NCI-H460 (cell line): Measurements from ENCODE around the gene CHRNA7. TPM values are rescaled to one million over a fixed set of nuclear protein-coding genes. Genes with fewer than 3 reads are reported as not detected.

ENCODE experiments used
- DNase-seq: peaks from one replicate; pipeline ENCODE4 v3.0.0-alpha.2; 2016; ENCODE audit warnings: low read depth; ENCODE audit errors: extremely low read depth
- total RNA-seq: library from RNA; depleted of rRNA; stranded (reverse); fragments of >200 nt; shearing (Covaris generic); gene quantifications from 2 replicates; pipeline ENCODE4 v1.2.3, GENCODE V29; 2014

The CHRNA7 gene
- total RNA-seq, 1 experiment from 2014 or later = 2.9 TPM

DNA sequence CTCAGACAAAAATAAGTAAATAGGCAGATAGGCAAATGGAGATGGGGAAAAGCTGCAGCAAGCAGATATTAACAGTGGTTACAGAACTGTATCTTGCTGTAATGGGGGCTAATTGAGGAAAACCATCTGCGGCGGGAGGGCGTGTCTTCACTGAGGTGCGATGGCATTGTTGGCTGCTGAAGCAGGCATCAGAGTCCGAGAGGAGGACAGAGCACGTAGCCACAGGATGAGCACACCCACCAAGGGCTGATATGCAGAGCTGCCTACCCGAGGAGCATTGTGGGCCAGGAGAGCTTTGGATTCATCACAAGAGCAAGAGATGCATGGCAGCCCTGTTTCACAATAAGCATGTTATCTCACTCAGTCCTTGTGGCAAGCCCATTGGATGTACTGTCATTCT lies 30.4 kb downstream of the CHRNA7 start:
- DNase-seq = no peak

DNA sequence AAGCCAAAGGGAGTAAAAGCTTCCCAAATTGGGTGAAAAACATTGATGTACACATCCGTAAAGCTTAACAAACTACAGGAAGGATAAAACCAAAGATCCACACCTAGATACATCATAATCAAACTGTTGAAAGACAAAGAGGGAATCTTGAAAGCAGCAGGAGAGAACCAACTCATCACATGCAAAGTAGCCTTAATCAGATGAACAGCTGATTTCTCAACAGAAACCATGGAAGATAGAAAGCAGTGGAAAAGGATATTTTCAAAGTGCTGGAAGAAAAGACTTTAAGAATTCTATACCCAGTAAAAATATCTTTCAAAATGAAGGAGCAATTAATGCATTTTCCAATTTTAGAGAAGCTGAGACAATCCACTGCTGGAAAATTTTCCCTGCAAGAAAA lies 36.8 kb downstream of the CHRNA7 start:
- DNase-seq = no peak

DNA sequence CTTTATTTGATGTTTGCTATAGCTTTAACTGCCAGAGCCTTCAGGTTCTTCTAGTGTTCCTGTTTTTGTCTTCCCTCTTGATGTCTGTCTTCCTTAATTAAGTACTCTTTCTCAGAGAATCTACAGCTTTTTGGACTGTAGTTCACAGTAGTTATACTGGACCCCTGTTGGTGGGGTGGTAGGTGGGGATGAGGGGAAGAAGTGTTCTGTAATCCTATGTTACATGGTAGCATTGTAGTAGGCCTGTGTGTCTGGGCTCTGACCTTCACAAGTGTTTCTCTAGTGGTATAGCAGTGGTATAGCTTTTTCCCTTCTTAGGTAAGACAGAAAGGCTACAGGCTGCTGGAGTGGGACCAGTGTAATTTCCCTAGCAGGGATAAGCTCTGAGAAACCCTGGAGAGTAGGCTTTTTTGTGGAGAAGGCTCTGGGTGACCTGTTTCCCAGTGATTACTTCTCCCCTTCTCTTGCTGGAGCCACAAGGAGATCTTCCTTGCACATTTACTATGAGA lies 59.6 kb downstream of the CHRNA7 start:
- DNase-seq = no peak

DNA sequence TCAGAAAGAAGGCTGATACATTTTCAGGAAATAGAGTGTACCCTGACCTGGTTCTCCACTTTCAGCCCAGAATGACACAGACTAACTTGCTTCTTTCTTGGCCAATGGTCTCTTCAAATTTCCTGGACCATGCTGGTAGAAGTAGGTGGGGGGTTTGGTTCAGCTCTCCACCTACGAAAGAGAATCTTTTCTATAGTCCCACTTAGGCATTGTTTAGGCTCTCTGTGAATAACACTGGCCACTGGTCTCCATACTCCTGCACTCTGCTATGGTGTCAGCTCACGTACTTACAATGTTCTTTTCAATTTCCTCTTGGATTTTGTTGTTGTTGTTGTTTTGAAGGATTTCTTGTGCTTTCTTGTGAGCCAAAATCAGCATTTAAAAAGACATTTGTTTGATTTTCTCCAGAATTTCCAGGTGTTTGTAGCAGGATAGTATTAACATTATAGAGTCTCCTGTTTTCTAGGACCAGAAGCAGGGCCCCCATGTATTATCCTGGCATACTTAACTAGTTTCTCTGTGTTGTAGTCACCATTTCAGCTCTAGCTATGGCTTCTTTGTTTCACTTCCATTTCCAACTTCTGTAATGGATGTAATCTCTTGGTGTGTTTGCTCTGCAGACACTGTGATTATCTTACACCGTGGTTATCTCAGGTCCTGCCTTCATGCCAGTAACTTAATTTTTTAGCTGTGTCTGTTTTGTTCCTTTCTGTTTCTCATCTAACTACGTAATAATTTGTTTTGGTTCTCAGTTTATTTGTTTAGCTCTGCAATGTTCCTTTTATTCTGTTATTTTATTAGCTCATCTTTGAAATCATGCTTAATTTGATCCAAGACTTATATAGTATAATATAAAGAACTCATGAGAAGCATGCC lies 61.4 kb downstream of the CHRNA7 start:
- no peak for DNase-seq

- no peak for DNase-seq
Measured at GRCh38 chr15:32096213-32096612, 65.9 kb downstream of the CHRNA7 start.

- no peak for DNase-seq
Measured at GRCh38 chr15:32096916-32097617, 66.8 kb downstream of the CHRNA7 start.

GRCh38 chr15:32098033-32098432 lies 67.7 kb downstream of the CHRNA7 start:
- DNase-seq = no peak

DNA sequence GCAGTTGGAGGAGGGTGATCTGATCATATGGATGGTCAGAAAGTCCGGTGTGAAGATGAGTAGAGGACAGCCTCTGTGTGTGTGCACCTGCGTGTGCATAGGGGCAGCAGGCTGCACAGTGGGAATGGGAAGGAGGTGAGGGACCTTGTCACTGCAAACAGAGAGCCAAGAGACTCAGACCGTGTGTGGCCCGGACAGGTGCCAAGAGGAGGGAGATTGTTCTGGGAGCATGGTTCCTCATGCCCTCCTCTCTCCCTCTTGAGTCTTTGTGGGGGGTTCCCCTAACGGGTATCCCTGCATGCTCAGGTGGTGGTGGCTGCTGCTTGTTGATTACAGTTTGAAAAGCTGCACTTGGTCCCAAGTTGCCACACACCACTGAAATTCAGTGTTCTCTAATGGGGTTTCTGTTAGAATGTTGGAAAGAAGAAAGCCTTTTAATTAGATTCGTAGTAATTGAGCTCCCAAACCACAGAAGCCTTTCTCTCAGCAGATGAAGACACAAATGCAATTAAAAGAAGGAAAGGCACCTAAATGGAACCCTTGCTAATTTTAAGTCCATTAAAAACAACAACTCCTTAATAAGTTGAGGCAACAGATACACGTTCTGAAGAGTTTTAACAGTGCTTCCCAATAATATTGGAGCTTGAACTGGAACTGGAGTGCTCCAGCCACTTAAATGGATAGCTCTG lies 68.9 kb downstream of the CHRNA7 start:
- DNase-seq = no peak

DNA sequence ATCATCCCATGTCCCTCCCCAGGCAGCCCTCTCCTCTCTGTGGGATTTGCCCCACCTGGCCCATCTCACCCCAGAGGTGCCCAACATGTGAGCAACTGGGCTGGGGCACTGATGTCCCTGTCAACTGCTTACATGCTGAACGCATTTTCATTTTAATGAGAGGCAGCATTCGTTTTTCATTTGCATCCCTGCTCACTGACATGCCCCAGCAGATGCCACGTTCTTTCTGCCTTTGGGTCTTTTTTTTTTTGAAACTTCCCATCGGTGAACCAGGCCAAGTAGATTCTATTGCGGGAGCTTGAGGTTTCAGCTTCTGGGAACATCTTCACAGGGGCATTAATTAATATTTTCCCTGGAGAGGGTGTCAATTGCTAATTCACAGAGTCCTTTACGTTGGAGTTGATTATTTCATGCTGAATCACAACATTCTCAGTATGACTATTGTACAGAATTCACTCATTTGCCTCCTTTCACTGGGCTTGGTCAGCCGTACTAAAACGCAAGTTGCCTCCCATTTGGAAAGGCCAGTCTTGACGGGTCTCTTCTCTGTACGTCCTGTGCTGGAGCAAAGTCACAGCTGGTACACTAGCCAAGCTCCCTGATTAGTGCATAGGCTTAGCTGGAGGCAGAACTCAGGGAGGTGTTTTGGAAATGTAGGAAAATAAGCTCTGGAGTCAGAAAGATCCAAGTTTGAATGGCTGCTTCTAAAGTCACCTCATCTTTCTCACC lies 69.8 kb downstream of the CHRNA7 start:
- DNase-seq = no peak

DNA sequence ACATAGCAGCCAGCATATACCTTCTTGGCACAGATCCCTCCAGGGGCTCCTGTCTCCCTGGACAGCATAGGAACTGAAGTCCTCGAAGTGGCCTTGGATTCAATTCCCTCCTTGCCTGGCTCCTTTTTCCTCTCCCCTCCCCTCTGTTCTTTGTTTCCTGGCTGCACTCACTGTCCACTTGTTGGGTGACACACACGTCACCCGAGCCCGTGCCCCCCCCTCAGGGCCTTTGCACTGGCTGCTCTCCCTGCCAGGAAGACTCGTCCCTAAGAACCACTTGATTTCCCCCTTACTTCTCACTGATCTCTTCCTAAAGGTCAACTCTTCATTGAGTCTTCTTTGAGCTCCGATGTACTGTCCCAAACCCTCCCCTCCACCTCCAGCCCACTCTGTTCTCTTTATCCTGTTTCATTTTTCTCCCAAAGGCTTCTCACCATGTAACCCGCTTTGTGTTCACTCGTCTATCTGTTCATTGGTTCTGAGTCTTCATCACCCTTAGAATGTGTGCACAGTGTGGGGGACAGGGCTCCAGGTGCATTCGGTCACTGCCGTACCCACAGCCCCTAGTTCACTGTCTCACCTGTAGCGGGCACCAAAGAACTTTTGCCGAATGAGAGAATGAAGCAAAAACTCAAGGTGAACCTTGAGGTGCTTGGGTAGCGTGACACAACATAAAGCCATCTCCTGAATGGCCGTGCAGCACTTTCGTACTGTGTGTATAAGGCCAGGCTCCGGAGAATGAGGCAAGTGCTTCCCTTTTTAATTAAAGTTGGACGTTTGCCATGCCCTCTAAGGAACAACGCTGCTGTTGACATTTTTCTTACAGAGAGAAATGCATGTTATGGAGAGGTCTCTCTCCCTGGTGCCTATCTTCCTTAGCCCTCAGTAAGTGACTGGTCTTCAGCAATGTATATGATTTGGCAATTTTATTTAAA lies 74.0 kb downstream of the CHRNA7 start:
- DNase-seq = no peak

DNA sequence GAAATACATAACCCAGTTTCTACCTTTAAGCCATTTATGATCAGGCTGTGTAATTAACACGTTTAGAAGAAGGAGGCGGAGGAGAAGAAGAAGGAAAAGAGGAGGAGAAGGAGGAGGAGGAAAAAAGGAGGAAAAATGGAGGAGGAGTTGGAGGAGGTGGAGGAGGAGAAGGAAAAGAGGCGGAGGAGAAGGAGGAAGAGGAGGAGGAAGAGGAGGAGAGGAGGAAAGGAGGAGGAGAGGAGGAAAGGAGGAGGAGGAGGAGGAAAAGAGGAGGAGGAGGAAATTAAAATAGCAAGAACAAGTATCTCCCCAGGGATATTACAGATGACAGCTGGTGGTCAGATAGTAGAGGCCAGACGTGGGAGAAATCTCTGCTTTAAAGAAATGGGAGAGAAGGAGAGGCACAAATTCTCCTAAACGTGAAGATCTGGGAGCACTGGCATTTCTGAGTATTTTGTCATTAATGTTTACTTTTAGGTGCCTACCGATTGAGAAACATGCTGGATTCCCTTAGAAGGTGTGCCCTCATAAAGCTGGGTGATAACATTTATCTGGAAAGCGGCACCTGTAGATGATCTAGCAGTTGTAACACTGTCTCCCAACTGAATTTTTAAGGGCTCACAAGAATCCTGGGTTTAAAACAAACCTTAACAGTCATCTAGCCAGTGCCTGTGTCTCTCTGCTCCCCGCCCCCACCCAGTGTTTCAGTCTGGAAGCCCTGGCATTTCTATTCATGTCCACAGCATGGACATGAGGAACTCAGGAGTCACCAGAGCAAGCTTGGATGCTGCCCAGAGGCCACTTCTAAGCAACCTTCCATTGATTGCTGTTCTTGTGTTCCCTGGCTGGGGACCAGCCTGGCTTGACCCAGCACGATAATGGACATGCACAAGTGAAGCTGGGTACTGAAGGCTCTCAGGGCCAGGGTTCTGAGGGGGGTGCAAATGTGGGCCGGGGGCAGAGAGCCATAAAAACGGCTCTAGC lies 75.2 kb downstream of the CHRNA7 start:
- no peak for DNase-seq

GRCh38 chr15:32106401-32107381 lies 76.4 kb downstream of the CHRNA7 start:
- DNase-seq = no peak

DNA sequence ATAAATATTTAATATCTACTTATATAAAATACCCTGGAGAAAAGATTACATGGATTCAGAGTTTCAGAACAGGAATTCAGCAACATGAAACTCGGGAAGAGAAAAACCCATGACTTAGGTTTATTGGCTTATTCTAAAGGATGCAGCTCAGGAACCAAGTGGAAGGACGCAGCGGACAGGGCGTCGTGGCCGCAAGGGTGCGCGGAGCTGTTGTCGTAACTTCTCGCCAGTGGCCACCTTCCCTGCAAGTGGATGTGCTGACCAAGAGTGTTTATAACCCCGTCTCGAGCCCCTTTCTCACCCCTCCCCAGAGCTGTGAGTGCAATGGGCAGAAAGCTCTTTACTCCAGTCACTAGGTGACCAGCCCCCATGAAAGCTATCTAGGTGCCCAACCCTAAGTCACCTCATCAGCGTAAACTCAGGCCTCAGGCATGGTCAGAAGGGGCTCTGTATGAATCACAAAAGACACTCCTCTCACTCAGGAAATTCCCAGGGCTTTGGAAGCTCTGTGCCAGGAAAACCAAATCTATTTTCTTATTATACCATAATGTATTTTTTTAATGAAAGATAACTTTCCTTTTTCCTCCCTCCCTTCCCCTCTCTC lies 77.3 kb downstream of the CHRNA7 start:
- DNase-seq = no peak

DNA sequence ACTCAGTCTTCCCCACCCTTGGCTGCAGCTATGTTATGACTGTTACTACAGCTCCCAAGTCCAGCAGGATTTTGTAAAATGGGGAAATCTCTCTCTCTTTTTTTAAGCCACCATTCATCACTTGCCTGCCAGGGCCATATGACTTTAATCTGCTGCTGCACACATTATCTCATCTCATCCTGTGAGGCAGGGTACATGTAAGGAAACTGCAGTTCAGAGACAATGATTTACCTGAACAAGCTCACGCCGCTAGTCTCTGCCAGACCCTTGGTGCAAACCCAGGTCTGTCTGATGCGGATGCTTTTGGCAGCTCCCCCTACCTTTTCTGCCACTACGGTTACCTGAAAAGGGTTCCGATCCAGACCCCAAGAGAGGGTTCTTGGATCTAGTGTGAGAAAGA lies 78.3 kb downstream of the CHRNA7 start:
- DNase-seq = no peak

- DNase-seq = no peak
Measured at GRCh38 chr15:32112101-32112500, 81.8 kb downstream of the CHRNA7 start.

GRCh38 chr15:32113224-32113623 lies 82.9 kb downstream of the CHRNA7 start:
- DNase-seq = no peak

GRCh38 chr15:32117122-32117521 lies 86.8 kb downstream of the CHRNA7 start:
- no peak for DNase-seq
